Prostate gland (tissue), 2 donors: Measurements from ENCODE around the gene ANKRD10.

Experiments
- CTCF ChIP-seq, 4 experiments: fragments of 200-600 bp in 2 of 4; fragments of 450-650 bp in 2 of 4; sonication (generic) in 2 of 4; IDR thresholded peaks; 1 replicate in 3 of 4; 2 replicates in 1 of 4; pipeline ENCODE4 v1.5.1; 2016 to 2019; ENCODE audit warnings: antibody characterized with exemption in 4 of 4, mild to moderate bottlenecking in 2 of 4, moderate library complexity in 2 of 4
- POLR2A ChIP-seq: fragments of 450-650 bp; IDR thresholded peaks from one replicate; pipeline ENCODE4 v1.6.1; 2016; ENCODE audit warnings: antibody characterized with exemption, mild to moderate bottlenecking
- POLR2AphosphoS5 ChIP-seq: sonication (generic); formaldehyde crosslinking; IDR thresholded peaks from one replicate; pipeline ENCODE4 v1.6.1; 2017; ENCODE audit warnings: antibody characterized with exemption

DNA sequence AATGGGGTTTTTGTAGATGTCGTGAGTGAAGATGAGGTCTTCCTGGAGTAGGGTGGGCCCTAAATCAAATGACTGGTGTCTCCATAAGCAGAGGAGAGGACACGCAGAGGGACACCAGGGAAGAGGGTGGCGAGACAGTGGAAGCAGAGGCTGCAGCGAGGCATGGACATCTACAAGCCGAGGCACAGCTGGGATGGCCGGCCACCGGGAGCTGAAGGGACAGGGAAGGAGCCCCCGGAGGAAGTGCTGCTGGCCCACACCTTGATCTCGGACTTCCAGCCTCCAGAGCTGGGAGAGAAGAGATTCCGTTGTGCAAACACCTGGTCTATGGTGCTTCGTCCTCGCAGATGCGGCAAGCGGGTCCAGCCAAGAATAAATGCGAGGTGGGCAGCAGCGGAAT is 84.5 kb downstream of the ANKRD10 start:
- TF ChIP-seq POLR2AphosphoS5 (no peak), POLR2A (no peak), CTCF (IDR thresholded peaks at IDR 0.05) (no peak)
